GM12875 (cell line): ENCODE results near the gene GRM4.

ENCODE experiments used
- H3K4me3 ChIP-seq: one replicate; pipeline ENCODE4 v1.5.1; 2011; ENCODE audit warnings: low read depth, low read length, control low read depth
- CTCF ChIP-seq: IDR thresholded peaks from 2 replicates; pipeline ENCODE4 v1.5.1; 2011; ENCODE audit warnings: low read depth, mild to moderate bottlenecking, control low read depth, inconsistent platforms, low read length, moderate library complexity, borderline replicate concordance; ENCODE audit not compliant: insufficient read depth

The GRM4 gene

GRCh38 chr6:34129753-34130152 lies 16.1 kb downstream of the GRM4 start:
- no peak for TF ChIP-seq CTCF
- no peak overlapping the region for H3K4me3 ChIP-seq

- H3K4me3 ChIP-seq, result no peak overlapping the region
- TF ChIP-seq CTCF, result no peak
Observed at GRCh38 chr6:34128045-34128444, 17.8 kb downstream of the GRM4 start.

- TF ChIP-seq CTCF, result 0 out of 2 replicates have a peak, but pooled peaks have one; percentile 7
- no peak overlapping the region for H3K4me3 ChIP-seq
Observed at GRCh38 chr6:34126419-34126818, 19.5 kb downstream of the GRM4 start.

GRCh38 chr6:34125939-34126338 lies 19.9 kb downstream of the GRM4 start:
- no peak for TF ChIP-seq CTCF
- no peak overlapping the region for H3K4me3 ChIP-seq

GRCh38 chr6:34120953-34121675 lies 24.8 kb downstream of the GRM4 start:
- no peak overlapping the region for H3K4me3 ChIP-seq
- TF ChIP-seq CTCF, result no peak

GRCh38 chr6:34115915-34116314 lies 30.0 kb downstream of the GRM4 start:
- no peak for TF ChIP-seq CTCF
- H3K4me3 ChIP-seq, result no peak overlapping the region

GRCh38 chr6:34115403-34115795 lies 30.5 kb downstream of the GRM4 start:
- no peak for TF ChIP-seq CTCF
- no peak overlapping the region for H3K4me3 ChIP-seq
